ENCODE measurements around the gene PACS2.

The PACS2 gene

GRCh38 chr14:105390849-105391500 lies 76.4 kb downstream of the PACS2 start:
- H3K4me3 ChIP-seq (ENCODE audit: severe bottlenecking) = no peak overlapping the region
- ATAC-seq (ENCODE audit: low read depth) (no peak), DNase-seq (ENCODE audit: low spot score) (no peak)
- no peaks in the 10 kb centered on the region for H3K36me3 ChIP-seq (ENCODE audit: low read depth)
- no peaks in the 10 kb centered on the region for H3K4me1 ChIP-seq (ENCODE audit: insufficient read depth, poor library complexity, severe bottlenecking)
- H3K9me3 ChIP-seq (ENCODE audit: severe bottlenecking) = no peaks in the 10 kb centered on the region
- no peak overlapping the region for H3K27ac ChIP-seq (ENCODE audit: poor library complexity, severe bottlenecking)
- no peaks in the 10 kb centered on the region for H3K27me3 ChIP-seq (ENCODE audit: insufficient read depth, poor library complexity, severe bottlenecking)
- no peak for TF ChIP-seq CTCF (IDR thresholded peaks at IDR 0.05; ENCODE audit: poor library complexity, severe bottlenecking)

DNA sequence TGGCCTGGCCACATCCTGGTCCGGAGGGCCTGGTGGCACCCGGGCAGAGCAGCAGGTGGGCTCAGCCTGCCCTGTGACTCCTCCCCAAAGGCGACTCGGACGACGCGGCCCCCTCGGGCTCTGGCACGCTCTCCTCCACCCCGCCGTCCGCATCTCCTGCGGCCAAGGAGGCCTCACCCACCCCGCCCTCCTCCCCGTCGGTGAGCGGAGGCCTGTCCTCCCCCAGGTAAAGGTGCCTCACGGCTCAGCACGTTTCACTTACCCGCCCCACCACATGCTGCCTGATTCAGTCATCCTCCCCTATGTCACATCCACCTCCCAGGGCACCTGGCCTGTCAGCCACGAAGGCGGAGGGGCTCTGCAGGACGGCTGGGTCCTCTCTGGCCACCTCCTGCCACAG lies 77.0 kb downstream of the PACS2 start:
- Histone ChIP-seq H3K4me3 (ENCODE audit: severe bottlenecking) (no peak overlapping the region), H3K4me1 (ENCODE audit: insufficient read depth, poor library complexity, severe bottlenecking) (no peaks in the 10 kb centered on the region), H3K27me3 (ENCODE audit: insufficient read depth, poor library complexity, severe bottlenecking) (no peaks in the 10 kb centered on the region), H3K9me3 (ENCODE audit: severe bottlenecking) (no peaks in the 10 kb centered on the region), H3K36me3 (ENCODE audit: low read depth) (no peaks in the 10 kb centered on the region), H3K27ac (ENCODE audit: poor library complexity, severe bottlenecking) (no peak overlapping the region)
- ATAC-seq (ENCODE audit: low read depth) (no peak), DNase-seq (ENCODE audit: low spot score) (peak; percentile 71)
- TF ChIP-seq CTCF (IDR thresholded peaks at IDR 0.05; ENCODE audit: poor library complexity, severe bottlenecking) = no peak

- no peak for ATAC-seq (ENCODE audit: low read depth)
- H3K36me3 ChIP-seq (ENCODE audit: low read depth) = no peaks in the 10 kb centered on the region
- peak; percentile 70 for DNase-seq (ENCODE audit: low spot score)
- H3K4me3 ChIP-seq (ENCODE audit: severe bottlenecking) = no peak overlapping the region
- H3K27ac ChIP-seq (ENCODE audit: poor library complexity, severe bottlenecking) = no peak overlapping the region
- H3K9me3 ChIP-seq (ENCODE audit: severe bottlenecking) = no peaks in the 10 kb centered on the region
- no peaks in the 10 kb centered on the region for H3K27me3 ChIP-seq (ENCODE audit: insufficient read depth, poor library complexity, severe bottlenecking)
- H3K4me1 ChIP-seq (ENCODE audit: insufficient read depth, poor library complexity, severe bottlenecking) = no peaks in the 10 kb centered on the region
- no peak for TF ChIP-seq CTCF (IDR thresholded peaks at IDR 0.05; ENCODE audit: poor library complexity, severe bottlenecking)
These were observed 77.9 kb downstream of the PACS2 start for GRCh38 chr14:105392131-105393090.

- H3K36me3 ChIP-seq (ENCODE audit: low read depth) = no peaks in the 10 kb centered on the region
- no peak overlapping the region for H3K4me3 ChIP-seq (ENCODE audit: severe bottlenecking)
- H3K4me1 ChIP-seq (ENCODE audit: insufficient read depth, poor library complexity, severe bottlenecking) = no peaks in the 10 kb centered on the region
- DNase-seq (ENCODE audit: low spot score) (peak; percentile 56), ATAC-seq (ENCODE audit: low read depth) (no peak)
- no peak for TF ChIP-seq CTCF (IDR thresholded peaks at IDR 0.05; ENCODE audit: poor library complexity, severe bottlenecking)
- H3K27me3 ChIP-seq (ENCODE audit: insufficient read depth, poor library complexity, severe bottlenecking) = no peaks in the 10 kb centered on the region
- H3K27ac ChIP-seq (ENCODE audit: poor library complexity, severe bottlenecking) = no peak overlapping the region
- H3K9me3 ChIP-seq (ENCODE audit: severe bottlenecking) = no peaks in the 10 kb centered on the region
These were observed 78.6 kb downstream of the PACS2 start for GRCh38 chr14:105393151-105393550.

Measured in RWPE2 (cell line).